ENCODE data around the gene TRPM1. TPM values are rescaled to one million over a fixed set of nuclear protein-coding genes. Genes with fewer than 3 reads are reported as not detected.

TRPM1 gene
- polyA plus RNA-seq, 4 donors, result 0.14 to 0.52 (median 0.24) TPM

DNA sequence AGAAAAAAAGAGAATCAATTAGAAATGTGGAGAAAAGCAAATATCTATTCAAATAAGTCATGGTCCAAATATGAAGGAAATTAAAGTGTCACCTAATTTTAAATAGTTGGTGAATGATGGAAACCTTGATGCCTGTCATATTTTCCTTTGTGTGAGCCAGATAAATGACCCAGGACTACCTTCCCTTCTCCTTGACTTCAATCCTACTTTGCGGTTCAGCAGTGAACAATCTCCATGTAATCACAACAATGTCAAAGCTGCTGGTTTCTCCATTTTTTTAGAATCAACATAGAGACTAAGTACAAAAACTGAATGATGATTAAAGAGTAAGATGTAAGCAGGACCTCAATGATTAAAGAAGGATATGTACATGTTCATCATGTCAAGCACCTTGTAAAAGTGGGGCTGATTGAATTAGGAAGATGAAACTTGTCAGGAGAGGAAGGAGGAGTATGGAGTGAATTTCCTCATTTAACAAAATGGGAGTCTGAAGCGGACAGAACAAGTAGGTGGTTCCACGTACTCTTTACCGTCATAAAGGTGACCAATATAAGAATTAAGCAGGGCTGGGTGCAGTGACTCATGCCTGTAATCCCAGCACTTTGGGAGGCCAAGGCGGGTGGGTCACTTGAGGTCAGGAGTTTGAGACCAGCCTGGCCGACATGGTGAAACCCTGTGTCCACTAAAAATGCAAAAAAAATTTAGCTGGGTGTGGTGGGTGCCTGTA is 43.1 kb downstream of the TRPM1 start:
- DNase-seq (ENCODE audit: low read depth in 4 of 4, low spot score in 2 of 4), result no peak

DNA sequence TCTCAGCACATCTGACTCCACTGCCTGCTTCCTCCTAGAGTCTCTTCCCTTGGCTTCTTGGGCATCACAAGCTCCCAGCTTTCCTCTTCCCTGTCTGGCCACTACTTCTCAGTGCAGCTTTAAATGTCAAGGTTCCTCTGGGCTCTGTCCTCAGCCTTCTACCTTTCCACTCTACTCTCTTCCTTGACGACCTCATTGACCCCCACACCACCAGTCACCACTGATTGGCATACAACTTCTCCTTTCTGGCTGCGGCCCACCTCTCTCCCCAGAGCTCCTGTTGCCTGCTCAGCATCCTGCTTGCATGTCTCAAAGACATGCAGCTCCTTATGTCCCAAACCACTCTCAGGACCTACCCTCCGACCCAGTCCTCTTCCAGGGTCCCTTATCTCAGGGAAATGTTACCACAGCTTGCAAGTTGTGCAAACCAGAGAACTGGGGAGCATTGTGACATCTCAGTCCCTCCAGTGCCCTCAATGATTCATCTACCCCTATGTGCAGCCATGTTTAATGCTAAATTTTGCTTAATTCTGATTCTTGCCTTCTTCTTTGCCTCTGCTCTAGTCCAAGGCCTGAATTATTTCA is 49.9 kb downstream of the TRPM1 start:
- DNase-seq (ENCODE audit: low read depth in 4 of 4, low spot score in 2 of 4), result no peak

DNA sequence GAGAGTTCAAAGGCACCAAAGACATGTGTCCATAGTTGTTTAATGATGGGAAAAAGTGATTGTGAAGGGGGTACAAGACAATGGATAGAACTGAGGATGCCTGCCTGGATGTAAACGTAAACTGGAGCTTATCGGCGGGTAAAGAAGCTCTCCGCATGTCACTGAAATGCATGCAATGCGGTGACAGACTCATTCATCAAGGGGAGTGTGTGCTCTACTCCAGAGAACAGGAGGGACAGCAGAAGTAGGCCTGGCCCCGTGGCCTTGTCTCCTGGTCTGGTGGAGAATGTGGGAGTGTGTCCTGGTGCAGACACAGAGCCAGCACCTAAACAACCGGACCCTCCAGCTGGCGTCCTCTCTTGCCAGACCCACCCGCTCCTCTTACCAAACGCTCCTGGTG is 50.6 kb downstream of the TRPM1 start:
- DNase-seq (ENCODE audit: low read depth in 4 of 4, low spot score in 2 of 4), result no peak

DNA sequence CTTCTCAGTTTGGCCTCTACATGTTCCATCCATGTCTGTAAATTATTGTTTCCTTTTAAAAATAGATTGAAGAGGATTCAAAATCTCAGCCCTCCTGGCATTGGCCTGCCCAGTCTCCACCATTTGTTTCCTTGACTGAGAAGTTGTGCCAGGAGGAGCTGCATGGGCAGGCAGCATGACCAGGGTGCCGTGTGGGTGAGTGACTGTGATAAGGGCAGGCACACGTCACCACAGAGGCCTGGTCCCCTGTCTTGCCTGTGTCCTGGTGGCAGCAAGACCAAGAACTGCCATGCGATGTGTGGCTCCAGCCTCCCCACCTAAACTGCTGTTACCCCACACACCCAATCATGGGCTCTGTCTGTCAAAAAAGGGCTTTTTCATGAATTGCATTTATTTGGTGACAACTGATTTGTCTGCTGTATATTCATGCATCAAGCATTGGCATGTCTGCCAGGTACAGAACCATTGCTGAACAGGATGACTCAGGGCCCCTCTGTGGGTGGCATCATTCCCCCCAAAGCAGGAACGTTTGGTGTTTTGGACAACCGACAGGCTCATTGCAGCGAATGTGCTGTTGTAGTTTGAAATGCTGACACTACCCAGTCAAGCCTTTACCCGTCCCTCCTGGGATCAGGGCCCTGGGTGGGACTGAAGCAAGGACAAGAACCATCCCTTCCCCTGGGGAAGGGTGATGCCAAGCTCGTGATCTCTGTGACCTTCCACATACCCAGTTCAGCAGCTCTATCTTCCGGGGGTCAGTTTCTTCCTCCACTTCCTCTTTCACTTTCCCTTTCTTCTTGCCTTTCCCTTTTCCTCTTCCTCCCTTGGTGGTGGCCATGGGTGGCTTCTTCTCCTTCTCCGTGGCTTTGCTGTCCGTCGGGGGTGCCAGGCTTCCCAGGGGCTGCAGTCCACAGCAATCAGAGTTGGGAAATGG is 51.6 kb downstream of the TRPM1 start:
- no peak for DNase-seq (ENCODE audit: low read depth in 4 of 4, low spot score in 2 of 4)

DNA sequence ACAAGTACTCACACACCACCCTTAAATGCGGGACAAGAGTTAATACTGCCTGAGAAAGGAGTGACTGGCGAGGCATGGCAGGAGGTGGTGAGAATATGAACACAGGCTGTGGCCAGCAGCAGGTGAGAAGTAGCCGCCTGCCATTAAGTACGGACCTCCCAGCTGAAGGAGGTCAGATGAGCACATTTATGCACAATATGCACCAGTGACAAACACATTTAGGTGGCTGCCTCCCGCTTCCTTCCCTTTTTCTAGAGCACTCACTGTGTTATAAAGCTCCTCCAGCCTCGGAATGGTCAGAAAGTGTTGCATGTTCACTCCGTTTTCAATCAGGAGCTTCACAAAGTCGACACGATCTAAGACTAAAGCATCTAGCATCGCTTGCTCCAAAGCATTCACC is 52.4 kb downstream of the TRPM1 start:
- DNase-seq (ENCODE audit: low read depth in 4 of 4, low spot score in 2 of 4), result no peak

DNA sequence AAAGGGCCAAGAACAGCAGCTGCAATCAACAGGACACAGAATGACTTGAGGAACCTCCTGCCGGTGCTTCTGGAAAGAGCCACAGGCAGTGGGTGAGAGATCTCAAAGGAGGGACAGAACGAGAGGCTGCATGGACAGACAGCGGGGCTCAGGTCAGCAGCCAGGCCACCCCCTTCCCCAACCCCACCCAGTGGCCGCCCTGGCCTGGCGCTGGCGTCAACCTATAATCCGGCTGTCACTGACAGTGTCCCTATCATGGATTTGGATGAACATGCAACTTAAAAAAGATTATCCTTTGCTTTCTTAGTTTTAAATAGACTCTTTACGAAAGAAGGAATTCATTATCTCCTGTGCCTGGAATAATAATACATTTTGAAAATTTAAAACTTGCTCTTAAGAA is 54.1 kb downstream of the TRPM1 start:
- no peak for DNase-seq (ENCODE audit: low read depth in 4 of 4, low spot score in 2 of 4)

DNA sequence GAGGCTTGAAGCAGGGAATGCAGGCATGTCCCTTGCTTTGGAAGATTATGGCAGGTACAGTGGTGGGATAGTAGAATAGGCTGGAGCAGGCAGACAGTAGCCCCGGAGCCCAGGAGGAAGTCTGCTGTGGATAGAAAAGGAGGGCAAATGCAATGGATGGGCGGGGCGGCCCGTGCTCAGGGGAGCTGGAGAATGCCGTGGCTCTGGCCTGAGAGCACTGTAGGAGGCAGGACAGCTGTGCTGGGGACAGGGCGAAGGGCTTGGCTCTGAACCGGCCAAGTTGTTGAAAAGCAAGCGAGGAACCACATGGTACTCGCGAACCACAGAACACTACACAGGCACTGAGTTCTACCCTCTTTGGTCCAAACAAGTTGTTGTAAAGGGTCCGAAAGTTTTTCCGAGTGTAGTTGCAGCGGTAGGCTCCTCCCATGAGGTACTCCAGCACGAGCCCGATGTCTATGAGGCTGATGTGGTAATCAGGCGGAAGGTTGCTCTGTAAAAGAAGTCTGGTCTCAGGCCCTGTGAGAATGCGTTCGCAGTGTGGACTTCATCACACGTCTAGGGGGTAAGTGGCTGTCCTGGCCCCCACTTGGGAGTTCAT is 54.7 kb downstream of the TRPM1 start:
- DNase-seq (ENCODE audit: low read depth in 4 of 4, low spot score in 2 of 4), result no peak

DNA sequence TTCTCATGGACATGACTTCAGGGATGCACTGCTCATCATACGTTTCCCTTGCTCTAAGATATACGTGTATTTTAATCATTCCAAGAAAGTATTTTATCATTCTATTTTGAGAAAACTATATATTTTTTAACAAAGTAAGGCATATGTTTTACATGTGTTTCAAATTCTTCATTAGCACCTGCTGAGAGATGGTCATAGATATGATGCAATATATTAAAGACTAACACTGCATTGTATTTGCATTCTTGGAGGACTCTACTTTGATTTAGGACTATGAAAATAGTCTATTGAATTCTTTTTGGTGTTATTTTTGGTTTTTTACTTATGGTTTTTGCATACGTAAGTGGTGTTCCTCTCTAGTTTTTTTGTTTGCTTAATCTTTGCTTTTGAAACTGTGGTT is 55.9 kb downstream of the TRPM1 start:
- DNase-seq (ENCODE audit: low read depth in 4 of 4, low spot score in 2 of 4), result no peak

DNA sequence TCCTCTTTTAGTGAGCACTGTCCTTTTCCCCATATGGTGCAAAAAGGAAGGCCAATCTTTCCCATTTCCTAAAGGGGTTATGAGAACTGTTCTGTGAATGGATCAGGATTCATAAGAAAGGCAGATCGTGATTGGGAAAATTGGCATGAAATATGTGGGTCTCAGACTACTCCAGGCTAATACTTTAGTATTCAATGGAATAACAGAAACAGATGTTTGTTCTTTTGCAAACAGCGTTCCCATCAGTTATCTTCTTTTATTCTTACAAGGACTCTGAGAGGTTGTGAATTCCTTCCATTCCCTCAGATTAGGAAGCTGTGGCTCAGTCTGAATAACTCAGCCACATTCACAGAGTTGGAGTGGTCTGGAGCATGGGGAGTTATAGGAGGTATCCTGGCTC is 58.8 kb downstream of the TRPM1 start:
- DNase-seq (ENCODE audit: low read depth in 4 of 4, low spot score in 2 of 4), result no peak

DNA sequence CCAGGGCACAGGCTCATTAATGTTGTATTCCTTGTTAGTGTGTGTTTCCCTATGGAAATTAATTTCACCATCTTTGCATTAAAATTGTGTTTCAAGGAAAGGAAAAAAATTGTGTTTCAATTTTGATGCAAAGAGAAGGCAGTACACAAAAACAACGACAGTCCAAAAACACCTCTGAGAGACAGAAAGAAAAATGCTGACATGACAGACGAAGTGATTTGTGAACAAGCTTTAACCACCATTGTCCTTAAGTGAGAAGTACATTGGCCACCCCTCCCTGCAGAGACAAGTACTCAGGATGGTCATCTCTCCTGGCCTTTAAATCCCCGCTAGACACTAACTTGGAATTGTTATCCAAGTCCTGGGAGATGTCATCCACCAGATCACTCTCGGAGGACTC is 59.9 kb downstream of the TRPM1 start:
- no peak for DNase-seq (ENCODE audit: low read depth in 4 of 4, low spot score in 2 of 4)

DNA sequence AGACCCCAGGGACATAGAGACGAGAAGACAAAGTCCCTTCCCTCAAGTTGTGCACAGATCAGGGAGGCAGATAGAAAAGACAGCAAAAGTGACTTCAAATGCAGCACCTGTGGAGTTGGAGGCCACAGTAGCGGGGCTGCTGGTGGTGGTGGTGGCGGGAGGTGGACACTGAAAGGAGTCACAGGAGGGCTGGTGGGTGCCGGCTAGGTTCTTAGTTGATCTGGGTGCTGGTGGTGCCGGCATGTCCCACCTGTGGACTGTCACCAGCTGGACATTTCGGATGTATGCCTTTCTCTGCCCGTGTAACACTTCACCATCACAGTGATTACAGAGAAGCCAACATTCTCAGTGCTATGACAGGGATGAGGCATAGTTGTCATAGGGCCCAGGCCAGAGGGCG is 60.9 kb downstream of the TRPM1 start:
- no peak for DNase-seq (ENCODE audit: low read depth in 4 of 4, low spot score in 2 of 4)

DNA sequence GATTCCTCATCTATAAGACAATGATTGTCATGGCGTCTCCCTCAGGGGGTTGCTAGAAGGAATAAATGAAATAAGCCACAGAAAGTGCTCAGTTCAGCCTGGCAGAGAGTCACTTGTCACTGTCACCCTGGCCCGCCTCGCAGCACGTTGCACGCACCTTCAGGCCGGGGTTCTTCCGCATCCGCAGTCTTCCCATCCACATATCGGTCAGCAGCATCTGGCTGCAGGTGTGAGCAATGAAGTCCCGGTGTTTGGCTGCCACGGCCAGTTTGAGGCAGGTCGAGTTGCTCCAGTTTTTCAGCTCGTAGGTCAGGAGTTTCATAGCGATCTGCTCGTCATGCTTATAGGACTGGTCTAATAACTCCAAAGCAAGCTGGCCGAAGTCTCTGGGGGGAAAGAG is 61.6 kb downstream of the TRPM1 start:
- DNase-seq (ENCODE audit: low read depth in 4 of 4, low spot score in 2 of 4), result no peak

DNA sequence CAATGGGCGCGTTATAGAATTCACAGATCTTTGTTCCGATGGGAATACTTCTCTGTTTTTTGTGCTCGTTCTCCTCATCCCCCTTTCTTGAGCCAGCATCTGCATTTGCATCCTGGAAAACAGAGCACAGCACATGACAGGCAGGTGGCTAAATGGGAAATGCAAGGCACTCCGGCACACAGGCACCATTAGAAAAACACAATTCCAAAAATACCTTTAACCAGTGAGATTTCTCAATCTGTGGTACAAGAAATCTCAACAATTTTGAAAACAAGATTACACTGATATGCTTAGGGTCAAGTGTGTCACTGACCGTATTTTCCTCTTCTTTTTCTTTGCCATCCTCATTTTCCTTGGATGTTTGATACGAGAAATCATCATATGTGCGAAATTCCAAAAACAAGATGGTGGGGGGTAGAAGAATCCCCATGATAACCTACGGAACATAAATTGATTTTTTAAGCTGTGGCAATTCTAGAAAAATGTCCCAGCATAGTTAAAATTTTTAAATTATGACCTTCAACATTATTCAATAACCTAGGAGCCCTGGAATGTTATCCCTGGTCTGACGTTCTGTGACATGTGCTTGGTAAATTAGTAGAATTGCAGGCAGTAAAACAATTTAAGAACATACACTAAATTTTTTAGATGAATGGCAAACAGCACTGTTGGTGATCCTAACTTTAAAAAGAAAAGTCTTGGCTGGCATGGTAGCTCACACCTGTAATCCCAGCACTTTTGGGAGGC is 63.6 kb downstream of the TRPM1 start:
- no peak for DNase-seq (ENCODE audit: low read depth in 4 of 4, low spot score in 2 of 4)

DNA sequence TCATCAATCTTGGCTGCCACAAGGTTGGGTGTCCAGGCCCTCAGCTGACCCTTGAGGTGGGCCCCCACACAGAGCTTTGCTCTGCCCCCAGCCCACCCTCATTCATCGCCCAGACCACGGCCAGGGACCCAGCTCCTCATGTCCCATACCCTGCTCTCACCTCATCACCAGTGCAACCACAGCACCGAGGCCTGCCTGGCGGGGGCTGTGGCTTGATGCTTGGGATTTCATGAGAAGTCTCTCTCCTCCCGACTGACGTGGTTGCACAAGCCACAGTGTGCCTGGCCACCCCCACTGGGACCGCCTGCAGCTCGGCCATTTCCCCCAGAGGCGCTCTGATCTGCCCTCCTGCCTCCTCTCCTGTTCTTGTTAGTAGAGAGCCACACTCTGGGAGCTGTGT is 64.7 kb downstream of the TRPM1 start:
- no peak for DNase-seq (ENCODE audit: low read depth in 4 of 4, low spot score in 2 of 4)

DNA sequence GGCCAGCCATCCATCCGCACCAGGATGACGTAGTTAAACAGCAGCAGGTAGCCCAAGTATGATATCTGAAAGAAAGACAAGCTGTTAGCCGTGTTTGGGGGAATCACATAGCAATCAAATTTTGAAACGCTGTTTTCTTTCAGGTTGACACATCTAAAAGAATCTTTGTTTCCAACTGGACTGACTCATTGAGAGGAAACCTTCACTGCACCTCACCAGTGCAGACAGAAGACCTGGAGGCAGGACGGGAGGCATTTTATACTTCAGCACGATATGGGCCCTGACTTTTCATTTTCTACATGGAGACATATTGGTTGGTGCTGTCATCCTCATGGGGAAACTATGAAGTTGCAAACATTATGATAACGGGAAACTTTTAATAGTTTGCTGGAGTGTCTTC is 65.9 kb downstream of the TRPM1 start:
- no peak for DNase-seq (ENCODE audit: low read depth in 4 of 4, low spot score in 2 of 4)

DNA sequence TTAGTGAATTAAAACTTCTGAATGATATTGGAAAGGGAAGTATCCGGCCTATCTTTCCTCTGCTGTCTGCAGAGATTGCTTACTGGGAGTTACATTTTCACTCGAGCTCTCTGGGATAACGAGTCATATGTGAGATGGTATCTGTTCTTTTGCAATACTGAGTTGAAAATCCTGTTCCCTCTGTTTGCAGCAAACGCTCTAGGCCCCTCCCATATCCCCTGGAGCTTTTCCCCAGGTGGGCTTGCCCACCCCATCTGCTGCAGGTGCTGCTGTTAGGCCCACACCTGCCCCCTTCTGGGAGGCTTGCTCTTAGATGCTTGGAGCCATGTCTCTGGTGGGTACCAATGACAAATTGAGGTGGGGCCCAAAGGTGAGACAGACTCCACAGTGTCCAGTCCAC is 67.4 kb downstream of the TRPM1 start:
- no peak for DNase-seq (ENCODE audit: low read depth in 4 of 4, low spot score in 2 of 4)

DNA sequence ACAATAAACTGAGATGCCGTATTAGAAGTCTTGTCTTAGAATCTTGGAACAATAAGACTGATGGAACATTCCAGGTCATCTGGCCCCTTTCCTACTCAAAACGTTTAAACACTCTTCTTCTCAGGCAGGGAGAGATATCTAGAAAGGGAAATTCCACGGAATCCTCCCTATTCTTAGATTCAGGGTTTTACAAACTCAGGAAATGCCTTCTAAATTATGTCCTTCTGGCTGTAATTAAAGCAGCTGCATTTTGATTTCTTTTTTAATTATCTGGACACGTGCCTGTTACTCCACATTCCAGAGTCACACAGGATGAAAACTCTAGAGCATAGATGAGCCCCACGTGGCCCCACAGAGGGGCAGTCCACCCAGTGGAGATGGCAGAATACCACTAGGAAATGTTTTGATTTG is 68.6 kb downstream of the TRPM1 start:
- no peak for DNase-seq (ENCODE audit: low read depth in 4 of 4, low spot score in 2 of 4)

DNA sequence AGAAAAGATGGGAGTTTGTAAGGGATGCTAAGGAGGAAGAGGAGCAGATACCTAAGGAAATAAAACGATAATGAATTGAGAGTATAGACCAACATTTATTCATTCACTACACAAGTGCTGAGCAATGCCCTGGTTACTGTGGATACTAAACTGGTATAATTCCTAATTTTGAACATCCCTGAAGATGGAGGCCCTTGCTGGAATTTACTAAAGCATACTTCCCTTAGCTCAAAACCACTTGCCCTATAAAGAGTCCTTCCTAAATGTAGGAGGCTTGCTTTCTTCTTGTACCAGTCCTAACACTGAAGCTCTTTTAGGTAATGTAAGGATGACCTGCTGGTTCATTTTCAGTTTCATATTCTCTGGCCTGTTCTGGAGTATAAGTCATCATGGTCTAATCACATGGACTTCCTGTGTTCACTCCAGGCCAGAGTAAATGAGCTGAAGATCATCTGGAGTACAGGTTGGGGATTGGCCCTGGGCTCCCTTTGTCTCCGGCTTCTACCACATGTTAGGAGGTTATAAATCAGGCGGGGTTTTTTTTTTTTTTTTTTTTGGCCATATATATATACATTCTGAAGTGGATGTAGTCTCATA is 70.0 kb downstream of the TRPM1 start:
- DNase-seq (ENCODE audit: low read depth in 4 of 4, low spot score in 2 of 4), result no peak

DNA sequence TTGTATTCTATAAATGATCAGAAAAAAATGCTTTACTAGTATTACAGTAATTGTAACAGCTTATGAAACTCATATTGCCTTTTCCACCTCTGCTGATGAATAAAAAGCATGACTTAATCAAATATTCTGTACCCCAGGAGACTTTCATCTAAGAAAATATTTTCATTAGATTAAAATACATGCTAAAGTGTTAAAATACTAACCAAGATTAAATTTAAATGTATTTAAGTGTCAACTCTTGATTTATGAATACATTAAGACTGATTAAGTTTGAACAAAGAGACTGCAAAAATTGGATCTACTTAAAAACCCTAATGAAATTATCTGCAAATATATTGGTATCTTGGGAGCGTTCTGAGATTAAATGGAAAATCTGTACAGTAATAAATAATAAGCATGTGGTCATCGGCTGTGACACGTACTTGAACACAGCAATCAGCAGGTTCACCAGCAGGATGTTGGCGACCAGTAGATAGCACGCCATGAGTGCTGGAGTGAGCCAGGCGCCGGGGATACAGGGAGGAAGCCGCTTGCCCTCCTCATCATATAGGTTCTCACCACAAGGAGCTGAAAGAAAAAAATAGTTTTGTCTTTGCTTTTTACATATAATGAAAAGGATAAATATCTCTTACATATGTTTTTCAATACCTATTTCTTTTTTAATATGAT is 73.5 kb downstream of the TRPM1 start:
- no peak for DNase-seq (ENCODE audit: low read depth in 4 of 4, low spot score in 2 of 4)

DNA sequence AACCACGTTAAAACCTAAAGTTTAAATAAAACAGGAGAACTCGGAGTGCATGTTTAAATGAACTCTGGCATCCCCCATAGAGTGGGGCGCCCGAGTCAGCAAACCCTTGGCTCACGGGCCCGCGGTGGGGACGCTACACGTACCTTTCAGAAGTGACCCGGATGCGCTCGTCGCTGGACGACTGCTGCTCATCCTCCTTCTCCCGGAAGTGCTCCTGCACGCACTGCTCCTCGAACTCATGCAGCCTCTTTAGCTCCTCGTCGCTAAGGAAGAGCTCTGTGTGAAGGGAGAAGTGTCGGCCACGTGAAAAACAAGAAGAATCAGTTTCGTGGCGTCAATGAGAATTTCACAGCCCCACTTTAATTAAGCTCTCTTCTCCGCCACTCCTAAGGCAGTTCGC is 75.5 kb downstream of the TRPM1 start:
- DNase-seq (ENCODE audit: low read depth in 4 of 4, low spot score in 2 of 4), result no peak

Data from left renal cortex interstitium (tissue), 4 donors.